GM19043 (cell line): ENCODE results near the gene ATP2B1.
A peak's percentile ranks its signal among the peaks of the same experiment; 100 is the strongest.
"Not testable (repeated sequence)": the region's sequence is repeated elsewhere in the genome, so short reads cannot be mapped to it uniquely, and the experiment has no call there.

Source experiments
- ATAC-seq: cut with Tn5 transposase; IDR thresholded peaks from one replicate; pipeline ENCODE4 v1.9.1; 2021; ENCODE audit warnings: low read depth; ENCODE audit not compliant: unreplicated experiment

The ATP2B1 gene

GRCh38 chr12:89717759-89718523 is 9.3 kb upstream of the ATP2B1 start:
- ATAC-seq = no peak

DNA sequence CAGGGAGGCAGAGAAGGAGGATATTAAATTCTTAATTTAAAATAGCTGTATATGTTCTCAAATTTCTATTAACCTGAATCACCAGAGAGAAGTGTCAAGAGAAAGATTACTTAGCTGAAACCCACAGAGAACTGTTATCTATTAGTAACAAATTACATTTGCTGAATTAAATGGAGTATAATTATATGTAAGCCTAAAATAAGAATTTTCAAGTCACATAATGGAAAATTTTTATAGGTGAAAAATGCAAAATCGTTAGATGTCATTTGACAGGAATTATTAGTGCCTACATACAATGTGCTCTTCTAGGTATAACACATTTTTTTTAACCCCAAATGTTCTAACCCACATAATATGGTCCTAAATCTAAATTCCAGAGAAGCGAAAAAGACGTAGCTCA is 4.1 kb upstream of the ATP2B1 start:
- no peak for ATAC-seq

DNA sequence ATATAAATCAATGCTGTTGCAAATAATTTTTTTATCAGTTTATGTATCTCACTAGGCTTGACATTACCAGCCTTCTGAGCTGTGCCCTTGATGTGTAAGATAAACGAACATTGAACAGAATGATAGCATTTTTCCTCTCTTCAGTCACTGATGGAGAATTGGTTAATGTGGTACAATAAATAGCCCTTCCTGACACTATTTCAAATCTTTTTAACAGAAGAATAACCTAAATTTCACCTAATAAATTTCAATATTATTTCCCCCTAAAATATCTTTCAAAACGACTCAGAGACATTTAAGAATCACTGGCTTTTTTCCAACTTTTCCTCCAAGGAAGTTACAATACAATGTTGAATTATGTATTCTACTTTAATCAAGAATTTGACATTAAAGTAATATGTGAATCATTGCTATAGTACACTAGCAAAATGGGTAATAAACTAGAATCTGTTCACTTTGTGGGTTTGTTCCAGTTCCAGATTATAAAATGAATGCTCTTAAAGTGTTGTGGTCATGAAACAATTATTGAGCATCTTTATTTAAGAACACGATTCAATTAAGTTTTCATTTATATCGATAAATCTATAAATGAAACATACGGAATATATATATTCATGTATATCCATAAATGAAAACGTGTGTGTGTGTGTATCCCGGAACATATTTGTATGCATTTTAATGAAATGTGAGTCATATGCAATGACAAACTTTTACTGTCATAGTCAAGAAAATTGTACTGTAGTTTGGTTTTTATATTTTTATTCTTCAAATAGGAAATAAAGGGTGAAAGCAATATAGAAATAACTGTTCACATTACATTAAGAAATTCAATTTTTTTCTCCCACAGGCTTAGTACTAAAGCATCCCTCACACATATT is 2.5 kb upstream of the ATP2B1 start:
- ATAC-seq = no peak

DNA sequence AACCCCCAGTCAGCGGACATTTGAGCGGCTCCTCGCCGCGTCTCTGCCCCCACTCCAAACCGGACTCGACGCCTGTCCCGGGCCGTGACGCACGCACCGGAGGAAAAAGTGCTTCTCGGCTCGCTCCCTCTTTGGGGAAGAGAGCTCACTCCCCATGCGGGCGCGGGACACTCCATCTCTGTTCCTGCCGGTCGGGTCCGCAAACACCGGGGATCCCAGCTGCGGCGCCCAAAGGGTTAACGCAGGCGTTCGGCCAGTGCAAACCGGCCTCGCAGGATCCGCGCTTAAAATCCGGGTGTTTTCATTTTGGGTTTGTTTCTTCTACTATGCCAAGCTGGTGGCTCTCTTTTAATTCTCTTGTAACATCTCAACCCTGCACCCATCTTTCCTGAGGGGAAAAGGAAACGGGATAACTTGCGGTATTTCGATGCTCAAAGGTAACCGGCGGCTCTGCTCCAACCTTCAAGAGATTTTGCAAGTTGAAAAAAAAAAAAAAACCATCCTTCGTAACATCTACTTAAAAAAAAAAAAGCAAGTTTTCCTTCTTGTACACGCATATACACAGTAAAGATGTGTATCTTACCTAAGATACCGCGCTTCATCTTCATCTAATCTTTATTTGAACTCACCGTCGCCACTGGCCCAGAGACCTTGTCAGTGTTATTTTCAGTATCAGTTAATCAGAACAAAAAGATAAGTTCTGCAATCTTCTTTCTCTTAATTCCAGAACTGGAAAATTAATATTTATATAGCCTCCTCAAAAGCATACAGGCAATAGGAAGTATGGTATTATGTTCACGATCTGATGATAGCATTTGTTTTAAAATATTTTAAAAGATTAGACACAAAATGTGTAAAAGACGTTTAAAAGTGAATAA is 1.6 kb upstream of the ATP2B1 start:
- ATAC-seq = peak; percentile 6

- peak; percentile 64 for ATAC-seq
Measured at GRCh38 chr12:89709157-89709994, 738 bp upstream of the ATP2B1 start.

- no peak for ATAC-seq
Measured at GRCh38 chr12:89707703-89708564, 704 bp downstream of the ATP2B1 start.

DNA sequence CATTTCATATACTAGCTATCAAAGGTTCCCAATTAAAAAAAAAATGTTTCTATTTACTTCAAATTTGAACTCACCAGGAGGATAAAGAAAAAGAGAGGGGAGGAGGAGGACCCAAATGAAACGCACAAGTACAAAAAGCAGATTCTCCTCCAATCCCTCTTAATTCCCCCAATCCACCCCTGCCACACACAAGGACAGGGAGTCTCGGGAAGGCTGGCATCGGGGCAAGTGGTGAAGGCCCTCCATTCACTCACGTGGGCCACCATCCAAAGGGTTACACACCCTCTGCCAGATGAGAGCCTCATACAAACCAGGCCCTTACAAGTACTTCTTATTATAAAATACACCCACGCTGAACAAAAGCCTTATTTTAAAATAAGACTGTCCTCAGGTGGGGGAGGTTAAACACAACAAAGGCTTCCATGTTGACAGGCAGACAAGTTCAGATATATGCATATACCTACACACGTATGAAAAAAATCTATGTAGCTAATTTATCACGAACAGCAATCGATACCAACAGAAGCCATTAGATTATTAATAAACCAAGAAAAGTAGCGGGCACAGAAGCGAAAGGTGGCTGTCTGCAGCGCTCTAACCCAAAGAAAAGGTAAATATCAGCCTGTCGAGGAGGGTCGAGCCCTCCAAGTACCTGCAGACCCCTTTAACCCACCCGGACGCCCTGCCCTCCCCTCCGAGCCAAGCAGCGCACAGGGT is 1.5 kb downstream of the ATP2B1 start:
- ATAC-seq = no peak

DNA sequence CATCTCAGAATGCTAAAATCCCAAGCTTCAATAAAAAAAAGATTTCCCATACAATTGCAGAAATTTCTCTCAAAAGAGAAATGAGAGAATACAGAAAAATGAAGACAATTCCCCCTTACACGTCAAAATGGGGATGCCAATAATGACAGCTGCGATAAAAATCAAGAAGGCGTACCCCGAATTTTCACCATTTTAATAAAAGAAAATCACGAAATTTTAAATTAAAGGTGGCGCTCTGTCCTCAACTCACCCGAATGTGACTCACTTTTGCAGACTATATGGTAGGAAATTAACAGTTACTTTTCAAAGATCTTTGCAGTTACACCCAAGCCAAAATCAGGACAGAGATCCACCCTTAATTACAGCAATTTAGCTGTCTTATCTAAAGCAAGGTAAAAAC is 2.1 kb downstream of the ATP2B1 start:
- ATAC-seq = no peak

- ATAC-seq = no peak
Measured at GRCh38 chr12:89704457-89704856, 4.2 kb downstream of the ATP2B1 start.

- no peak for ATAC-seq
Measured at GRCh38 chr12:89703768-89704167, 4.9 kb downstream of the ATP2B1 start.

GRCh38 chr12:89702503-89702902 is 6.1 kb downstream of the ATP2B1 start:
- ATAC-seq = no peak

- ATAC-seq = no peak
Measured at GRCh38 chr12:89701606-89702206, 6.9 kb downstream of the ATP2B1 start.

- no peak for ATAC-seq
Measured at GRCh38 chr12:89700191-89700810, 8.3 kb downstream of the ATP2B1 start.

DNA sequence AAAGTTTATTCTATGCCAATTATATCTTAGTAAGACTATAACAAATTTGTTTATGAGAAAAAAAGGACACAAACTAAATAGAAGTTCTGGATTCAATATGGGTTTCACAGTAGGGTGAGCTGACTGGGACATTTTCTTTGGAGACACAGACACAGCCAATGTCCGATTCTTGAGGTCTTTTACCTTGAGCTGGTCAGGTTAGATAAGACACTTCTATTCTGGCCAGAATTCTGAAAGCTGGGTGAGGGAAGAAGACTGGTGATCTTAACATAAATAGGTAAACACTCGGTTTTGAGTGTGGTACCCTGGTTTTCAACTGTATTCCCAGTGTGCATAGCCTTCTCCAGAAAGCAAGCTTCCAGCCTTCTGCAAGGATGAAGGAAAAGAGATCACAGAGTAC is 10.0 kb downstream of the ATP2B1 start:
- ATAC-seq = no peak

GRCh38 chr12:89697728-89698127 is 10.9 kb downstream of the ATP2B1 start:
- ATAC-seq = not testable (repeated sequence)

DNA sequence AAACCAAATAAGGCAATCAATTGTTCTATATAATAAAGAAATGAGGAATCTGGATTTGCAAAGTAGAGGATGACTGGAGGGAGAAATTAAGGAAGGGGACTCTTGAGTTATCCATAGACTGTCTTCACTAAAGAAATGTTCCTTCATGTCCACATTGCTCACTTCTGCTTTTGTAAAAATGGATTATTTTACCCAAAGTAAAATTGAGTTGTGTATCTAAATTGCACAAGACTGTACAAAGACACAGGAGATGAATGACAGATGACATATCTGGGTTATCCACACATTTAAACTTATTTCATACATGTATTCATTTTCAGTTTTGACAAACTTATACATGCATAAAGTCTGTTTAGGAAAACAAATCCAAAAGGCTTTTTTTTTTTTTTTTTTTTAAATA is 11.3 kb downstream of the ATP2B1 start:
- no peak for ATAC-seq

- ATAC-seq = peak; percentile 54
Measured at GRCh38 chr12:89695830-89696229, 12.8 kb downstream of the ATP2B1 start.

- ATAC-seq = no peak
Measured at GRCh38 chr12:89695100-89695499, 13.5 kb downstream of the ATP2B1 start.
